ENCODE results near the gene XPO5. TPM values are rescaled to one million over a fixed set of nuclear protein-coding genes. Genes with fewer than 3 reads are reported as not detected.

XPO5 gene
- 15.2 and 16.7 TPM in 2 replicates for total RNA-seq

DNA sequence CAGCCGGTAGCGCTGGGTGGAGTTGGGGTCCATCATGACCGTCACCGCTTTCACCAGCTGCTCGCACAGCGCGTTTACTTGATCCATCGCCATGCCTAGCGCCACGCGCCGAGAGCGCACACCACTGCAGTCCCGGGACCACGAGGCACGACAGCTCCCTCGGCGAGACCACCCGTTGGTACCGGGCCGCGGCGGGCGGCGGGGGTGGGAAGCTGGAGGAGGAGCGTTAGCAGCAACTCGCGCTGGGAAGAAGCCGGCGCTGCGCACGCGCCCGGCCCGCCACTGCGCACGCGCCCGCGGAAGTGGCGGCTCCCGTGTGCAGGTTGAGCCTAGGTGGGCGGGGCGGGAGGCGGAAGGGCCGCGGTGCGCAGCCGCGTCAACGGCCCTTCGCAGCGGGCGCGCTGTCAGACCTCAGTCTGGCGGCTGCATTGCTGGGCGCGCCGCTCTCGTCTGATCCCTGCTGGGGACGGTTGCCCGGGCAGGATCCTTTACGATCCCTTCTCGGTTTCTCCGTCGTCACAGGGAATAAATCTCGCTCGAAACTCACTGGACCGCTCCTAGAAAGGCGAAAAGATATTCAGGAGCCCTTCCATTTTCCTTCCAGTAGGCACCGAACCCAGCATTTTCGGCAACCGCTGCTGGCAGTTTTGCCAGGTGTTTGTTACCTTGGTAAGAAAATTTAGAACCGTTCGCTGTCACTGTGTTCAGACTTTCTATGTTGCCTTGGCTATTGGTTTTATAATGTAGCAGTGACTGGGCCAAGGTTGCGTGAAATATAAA lies at the start of gene XPO5, which contains the start of gene POLH:
Gene XPO5, minus strand, starts transcription at position 267 of the 780 bp plus-strand sequence. Its CDS starts 174 bp downstream, at position 93.
Gene POLH, plus strand, starts transcription at position 414 of the 780 bp plus-strand sequence. CDS start 6,135 bp downstream, outside the sequence.

DNA sequence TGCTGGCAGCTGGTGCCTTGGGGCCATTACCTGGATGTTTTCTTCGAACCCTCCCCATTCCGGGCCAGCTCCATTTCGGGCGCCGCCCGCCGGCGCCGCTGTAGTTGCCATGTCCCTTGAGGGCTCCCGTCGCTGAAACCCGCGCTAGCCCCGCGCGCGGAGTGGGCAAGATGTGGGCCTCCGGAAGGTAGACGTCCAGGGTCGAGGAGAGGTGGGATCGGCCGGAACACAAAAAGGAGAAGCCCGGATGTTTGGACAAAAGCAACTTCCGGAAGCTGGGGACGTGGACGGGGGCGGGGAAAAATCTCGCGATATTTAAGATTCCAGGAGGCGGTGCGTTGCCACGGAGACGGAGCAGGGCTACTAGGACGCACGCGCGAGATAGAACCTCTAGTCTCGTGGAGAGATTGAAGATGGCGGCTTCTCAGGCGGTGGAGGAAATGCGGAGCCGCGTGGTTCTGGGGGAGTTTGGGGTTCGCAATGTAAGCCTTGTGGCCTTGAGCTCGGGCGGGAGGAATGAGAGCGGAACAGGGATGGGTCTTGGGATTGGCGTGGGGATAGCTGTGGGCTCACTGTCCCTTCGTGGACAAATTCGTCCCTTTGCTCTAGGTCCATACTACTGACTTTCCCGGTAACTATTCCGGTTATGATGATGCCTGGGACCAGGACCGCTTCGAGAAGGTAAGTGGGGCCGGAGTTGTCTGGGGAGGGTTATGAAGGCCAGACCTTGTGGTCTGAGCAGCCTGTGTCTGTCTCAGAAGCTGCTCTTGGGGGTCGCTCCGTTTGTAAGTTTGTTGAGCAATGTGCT lies 58.9 kb downstream of the XPO5 start, which contains the start of the genes POLR1C and YIPF3:
Gene POLR1C, plus strand, starts transcription at position 393 of the 808 bp plus-strand sequence. Its CDS starts 21 bp downstream, at position 414.
Gene YIPF3, minus strand, starts transcription at position 230 of the 808 bp plus-strand sequence. Its CDS starts 119 bp downstream, at position 111.

DNA sequence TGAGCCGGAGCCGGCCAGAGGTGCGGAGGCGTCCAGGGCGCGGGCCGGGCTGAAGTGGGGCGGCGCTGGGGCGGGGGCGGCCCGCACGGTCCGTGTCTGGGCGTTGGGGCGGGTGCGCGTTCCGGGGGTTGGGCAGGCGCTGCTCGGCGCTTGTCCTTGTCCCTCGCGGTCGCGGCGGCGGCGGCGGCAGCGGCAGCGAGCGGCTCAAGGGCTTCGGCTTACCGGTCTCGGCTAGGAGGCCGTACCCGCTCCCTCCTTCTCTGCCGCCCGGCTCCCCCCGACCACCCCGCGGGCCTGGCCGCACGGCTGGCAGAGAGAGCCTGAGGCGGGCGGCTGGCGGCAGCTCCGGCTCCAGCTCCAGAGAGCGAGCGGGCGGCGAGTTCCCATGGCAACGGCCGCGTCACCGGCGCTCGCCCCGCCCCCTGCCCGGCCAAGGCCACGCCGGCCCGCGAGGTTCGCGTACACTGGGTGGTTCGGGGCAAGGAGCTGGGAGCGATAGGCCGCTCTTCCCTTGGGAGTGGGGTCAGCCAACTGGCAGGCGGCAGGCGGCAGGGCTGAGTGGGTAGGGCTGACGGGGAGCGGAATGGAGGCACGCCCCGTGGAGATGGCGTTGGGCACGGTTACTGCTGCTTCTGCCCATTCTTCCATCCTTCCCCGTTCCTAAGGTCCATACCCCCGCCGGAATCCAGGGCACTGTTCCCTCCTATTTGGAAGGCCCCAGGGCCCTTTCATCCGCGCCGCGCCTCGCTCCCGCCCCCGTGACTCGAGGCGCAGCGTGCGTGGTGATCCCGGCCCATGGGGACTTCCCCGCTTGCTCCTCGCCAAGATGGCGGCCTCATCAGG lies 65.6 kb downstream of the XPO5 start, which contains the start of gene LRRC73:
Gene LRRC73, minus strand, starts transcription at position 363 of the 843 bp plus-strand sequence. CDS start 561 bp downstream, outside the sequence.

DNA sequence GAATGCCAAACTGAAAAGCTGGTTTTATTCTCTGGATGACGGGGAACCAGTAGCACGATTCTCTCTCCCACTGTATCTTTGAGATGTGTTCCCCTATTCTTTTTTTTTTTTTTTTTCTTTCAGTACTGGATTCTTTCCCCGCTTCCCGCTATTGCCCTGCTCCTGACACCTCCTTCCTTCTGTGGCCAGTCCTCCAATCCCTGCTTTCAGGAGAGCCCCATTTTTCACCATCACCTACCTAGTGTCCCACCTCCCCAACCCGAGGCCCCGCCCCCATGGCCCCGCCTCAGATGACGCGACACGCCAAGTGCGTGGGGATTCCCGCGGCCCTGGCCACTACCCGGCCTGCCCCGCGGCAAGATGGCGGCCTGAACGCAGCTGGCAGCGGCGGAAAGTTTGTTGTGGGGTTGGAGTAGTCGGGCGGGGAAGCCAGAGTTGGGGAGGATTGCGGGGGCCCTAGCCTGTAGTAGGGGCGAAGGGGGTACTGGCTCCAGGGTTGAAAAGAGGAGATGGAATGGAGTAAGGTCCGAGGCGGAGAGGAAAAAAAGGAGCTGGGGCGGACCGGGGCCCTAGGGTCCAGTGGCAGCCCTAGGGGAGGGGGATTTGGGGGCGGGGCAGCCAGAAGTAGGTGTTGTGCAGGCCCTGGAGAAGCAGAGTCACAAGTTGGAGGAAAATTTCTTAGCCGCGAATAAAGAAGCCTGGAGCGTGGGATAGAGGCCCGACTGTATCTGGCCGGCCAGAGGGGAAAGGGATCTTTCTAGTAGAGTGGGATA lies 98.4 kb downstream of the XPO5 start, which contains the start of gene TJAP1:
Gene TJAP1, plus strand, starts transcription at position 336 of the 773 bp plus-strand sequence. CDS start 21,432 bp downstream, outside the sequence.

Other genes starting within 250 kb of the XPO5 start
- gene ZNF318, start 206.4 kb downstream of the XPO5 start, total RNA-seq: 6.7 and 7.1 TPM in 2 replicates
- gene ABCC10, start 148.5 kb downstream of the XPO5 start, total RNA-seq: 9.9 and 18.0 TPM in 2 replicates
- 1.3 and 1.8 TPM in 2 replicates for gene DLK2, start 120.5 kb downstream of the XPO5 start, total RNA-seq
- 13.0 and 17.3 TPM in 2 replicates for gene TJAP1, start 98.5 kb downstream of the XPO5 start, total RNA-seq
- gene LRRC73, start 65.7 kb downstream of the XPO5 start, total RNA-seq: 0.18 and 1.5 TPM in 2 replicates
- 166 TPM in 2 replicates for gene YIPF3, start 59.1 kb downstream of the XPO5 start, total RNA-seq
- gene POLR1C, start 58.9 kb downstream of the XPO5 start, total RNA-seq: 10.7 and 25.4 TPM in 2 replicates
- 10.5 and 25.9 TPM in 2 replicates for gene POLH, start 147 bp upstream of the XPO5 start, total RNA-seq
- 32.7 and 36.5 TPM in 2 replicates for gene GTPBP2, start 53.2 kb upstream of the XPO5 start, total RNA-seq
- gene MAD2L1BP, start 59.8 kb upstream of the XPO5 start, total RNA-seq: 24.2 and 37.6 TPM in 2 replicates
- 0.97 and 1.1 TPM in 2 replicates for gene RSPH9, start 69.0 kb upstream of the XPO5 start, total RNA-seq
- gene MRPS18A, start 111.8 kb upstream of the XPO5 start, total RNA-seq: 30.5 and 33.0 TPM in 2 replicates
- gene VEGFA, start 194.2 kb upstream of the XPO5 start, total RNA-seq: 219 and 255 TPM in 2 replicates

All from cardiac atrium fibroblast (primary cell).